K562 (cell line): Measurements from ENCODE around the gene PRR7. TPM values are rescaled to one million over a fixed set of nuclear protein-coding genes. Genes with fewer than 3 reads are reported as not detected.

Experiments used
- BCLAF1 ChIP-seq, 2 experiments: fragments of 450-650 bp in 1 of 2; IDR thresholded peaks; 2 replicates each; pipeline ENCODE4 v1.6.1; 2011 to 2017; ENCODE audit warnings: low read depth in 2 of 2, antibody characterized with exemption in 1 of 2, borderline replicate concordance in 1 of 2, low read length in 1 of 2, mild to moderate bottlenecking in 1 of 2, mixed read lengths in 1 of 2; ENCODE audit not compliant: control insufficient read depth in 1 of 2
- DACH1 ChIP-seq: fragments of 450-650 bp; IDR thresholded peaks from 2 replicates; pipeline ENCODE4 v1.6.1; 2018; ENCODE audit not compliant: partially characterized antibody
- GABPB1 ChIP-seq: sonication (generic); formaldehyde crosslinking; IDR thresholded peaks from 2 replicates; pipeline ENCODE4 v1.8.0; 2022; ENCODE audit warnings: mild to moderate bottlenecking, missing genetic modification reagents
- HMGXB4 ChIP-seq: sonication (generic); formaldehyde crosslinking; IDR thresholded peaks from 2 replicates; pipeline ENCODE4 v1.8.1; 2023; ENCODE audit warnings: mild to moderate bottlenecking, missing genetic modification reagents
- KLF1 ChIP-seq: fragments of 450-650 bp; IDR thresholded peaks from 2 replicates; pipeline ENCODE4 v1.6.1; 2016; ENCODE audit warnings: missing genetic modification characterization, missing compliant biosample characterization
- PTRF ChIP-seq: fragments of 450-650 bp; IDR thresholded peaks from 2 replicates; pipeline ENCODE4 v1.6.1; 2016; ENCODE audit warnings: mild to moderate bottlenecking, missing genetic modification characterization, missing compliant biosample characterization
- ZBTB17 ChIP-seq: fragments of 450-650 bp; formaldehyde crosslinking; IDR thresholded peaks from 2 replicates; pipeline ENCODE4 v1.4.0; 2020; ENCODE audit warnings: mild to moderate bottlenecking
- ZBTB40 ChIP-seq, 2 experiments: fragments of 450-650 bp in 1 of 2; sonication (generic) in 1 of 2; formaldehyde crosslinking in 1 of 2; IDR thresholded peaks; 2 replicates each; pipeline versions ENCODE4 v1.7.1 to v1.9.0; 2016 to 2022; ENCODE audit warnings: inconsistent platforms in 1 of 2, mild to moderate bottlenecking in 1 of 2, missing genetic modification reagents in 1 of 2
- ZC3H11A ChIP-seq: IDR thresholded peaks from 2 replicates; pipeline ENCODE4 v1.6.1; 2012; ENCODE audit warnings: low read depth, low read length, improper control_type of control experiment
- polyA plus RNA-seq, 8 experiments: library from polyadenylated mRNA; depleted of rRNA in 4 of 8; stranded (reverse) in 5 of 8; unstranded in 3 of 8; fragments of >200 nt; fragmentation: Nextera tagmentation in 2 of 8; fragmentation: Illumina TruSeq in 1 of 8; extraction: Ambion mirVana in 2 of 8; extraction: Trizol in 1 of 8; gene quantifications; 2 replicates each; pipeline versions ENCODE4 v1.2.1 to v1.2.3, GENCODE V29; 2011 to 2014; ENCODE audit warnings: inconsistent platforms in 1 of 8, missing spikeins in 1 of 8
- total RNA-seq, 7 experiments: library from RNA; depleted of rRNA in 6 of 7; stranded (reverse); fragments of >200 nt in 6 of 7; fragmentation: Illumina TruSeq in 2 of 7; extraction: Trizol in 2 of 7; gene quantifications; 2 replicates each; pipeline versions ENCODE4 v1.2.1 to v1.2.3, GENCODE V29; 2011 to 2021; ENCODE audit warnings: low replicate concordance in 1 of 7

Gene PRR7
- total and polyA plus RNA-seq, 9 of the 15 experiments (the other 6 are each of a cell fraction or from before 2014, with no cell fraction given): 0.80 to 11.3 (median 10.4) TPM; not detected in 4

GRCh38 chr5:177496070-177496726, 49.6 kb downstream of the PRR7 start (continued):
- TF ChIP-seq BCLAF1 (IDR thresholded peaks at IDR 0.05; ENCODE audit: borderline replicate concordance in 1 of 2, control insufficient read depth in 1 of 2, low read depth in 2 of 2, low read length in 1 of 2) (no peak), HMGXB4 (CRISPR knock-in tag) (0 out of 2 replicates have a peak, but pooled peaks have one; percentile 44), ZBTB40 (IDR thresholded peaks at IDR 0.05) (peak; percentile 33; the same call in 1 of the 2 replicates), ZBTB40 (CRISPR knock-in tag; IDR thresholded peaks at IDR 0.05) (no peak), GABPB1 (peak; percentile 53; the same call in 1 of the 2 replicates), PTRF (tag) (no peak), DACH1 (no peak), ZBTB17 (CRISPR knock-in tag) (peak; percentile 39; the same call in 1 of the 2 replicates), ZC3H11A (no peak), KLF1 (tag) (no peak)
